H9 (cell line): ENCODE results near the gene FSHR. TPM values are rescaled to one million over a fixed set of nuclear protein-coding genes. Genes with fewer than 3 reads are reported as not detected.

Experiments used
- DNase-seq: peaks from one replicate; pipeline ENCODE4 v3.0.0-alpha.2; 2017
- H2AFZ ChIP-seq: one replicate; pipeline ENCODE4 v1.6.1; 2013; ENCODE audit warnings: mild to moderate bottlenecking, low read length, control low read depth, moderate library complexity
- H2AK5ac ChIP-seq: 2 replicates; pipeline ENCODE4 v1.6.1; 2013; ENCODE audit warnings: low read length, control low read depth, mixed read lengths; ENCODE audit not compliant: insufficient read length
- H2BK120ac ChIP-seq: one replicate; pipeline ENCODE4 v1.6.1; 2013; ENCODE audit warnings: low read depth, mild to moderate bottlenecking, low read length, control low read depth, inconsistent platforms; ENCODE audit not compliant: poor library complexity, severe bottlenecking
- H2BK12ac ChIP-seq: 2 replicates; pipeline ENCODE4 v1.6.1; 2013; ENCODE audit warnings: low read length, control low read depth, mixed read lengths, low read depth; ENCODE audit not compliant: insufficient read length
- H2BK15ac ChIP-seq: 2 replicates; pipeline ENCODE4 v1.6.1; 2013; ENCODE audit warnings: low read depth, low read length, control low read depth
- H2BK20ac ChIP-seq: one replicate; pipeline ENCODE4 v1.6.1; 2013; ENCODE audit warnings: low read depth, mild to moderate bottlenecking, low read length, control low read depth, inconsistent platforms; ENCODE audit not compliant: poor library complexity, severe bottlenecking
- H2BK5ac ChIP-seq: 2 replicates; pipeline ENCODE4 v1.6.1; 2013; ENCODE audit warnings: low read length, control low read depth, mixed read lengths; ENCODE audit not compliant: insufficient read length
- H3K14ac ChIP-seq: 2 replicates; pipeline ENCODE4 v1.6.1; 2013; ENCODE audit warnings: low read length, control low read depth; ENCODE audit not compliant: insufficient read depth
- H3K18ac ChIP-seq: 2 replicates; pipeline ENCODE4 v1.6.1; 2013; ENCODE audit warnings: low read depth, mild to moderate bottlenecking, mixed read lengths, low read length, control low read depth; ENCODE audit not compliant: insufficient read length
- H3K23ac ChIP-seq: 2 replicates; pipeline ENCODE4 v1.6.1; 2013; ENCODE audit warnings: low read length, control low read depth, mixed read lengths, low read depth; ENCODE audit not compliant: insufficient read length
- H3K23me2 ChIP-seq: 2 replicates; pipeline ENCODE4 v1.6.1; 2013; ENCODE audit warnings: low read depth, mild to moderate bottlenecking, mixed read lengths, low read length, control low read depth; ENCODE audit not compliant: insufficient read length, poor library complexity, severe bottlenecking
- H3K27ac ChIP-seq: 2 replicates; pipeline ENCODE4 v1.5.1; 2013; ENCODE audit warnings: low read length, control low read depth, mixed read lengths, low read depth; ENCODE audit not compliant: insufficient read length
- H3K27me3 ChIP-seq: 2 replicates; pipeline ENCODE4 v1.6.1; 2013; ENCODE audit warnings: low read length, control low read depth, inconsistent platforms; ENCODE audit not compliant: insufficient read depth
- H3K4ac ChIP-seq: 2 replicates; pipeline ENCODE4 v1.6.1; 2013; ENCODE audit warnings: low read depth, mild to moderate bottlenecking, control low read depth, inconsistent platforms, low read length, moderate library complexity
- H3K4me1 ChIP-seq: 2 replicates; pipeline ENCODE4 v1.6.1; 2013; ENCODE audit warnings: low read length, control low read depth, inconsistent platforms; ENCODE audit not compliant: insufficient read depth
- H3K4me2 ChIP-seq: 2 replicates; pipeline ENCODE4 v1.6.1; 2013; ENCODE audit warnings: low read length, control low read depth, mixed read lengths; ENCODE audit not compliant: insufficient read length, insufficient read depth
- H3K56ac ChIP-seq: 2 replicates; pipeline ENCODE4 v1.6.1; 2013; ENCODE audit warnings: low read depth, mild to moderate bottlenecking, mixed read lengths, low read length, control low read depth; ENCODE audit not compliant: insufficient read length
- H3K79me1 ChIP-seq: 2 replicates; pipeline ENCODE4 v1.6.1; 2013; ENCODE audit warnings: low read depth, mild to moderate bottlenecking, moderate library complexity, low read length, control low read depth, inconsistent platforms; ENCODE audit not compliant: insufficient read depth, poor library complexity, severe bottlenecking
- H3K79me2 ChIP-seq: 2 replicates; pipeline ENCODE4 v1.6.1; 2013; ENCODE audit warnings: low read length, control low read depth, inconsistent platforms; ENCODE audit not compliant: insufficient read depth
- H3K9ac ChIP-seq: 2 replicates; pipeline ENCODE4 v1.6.1; 2013; ENCODE audit warnings: low read length, control low read depth, mixed read lengths; ENCODE audit not compliant: insufficient read length; ENCODE audit errors: extremely low read depth
- H3K9me3 ChIP-seq: one replicate; pipeline ENCODE4 v1.6.1; 2013; ENCODE audit warnings: low read depth, low read length, inconsistent platforms; ENCODE audit not compliant: control insufficient read depth
- H3T11ph ChIP-seq: one replicate; pipeline ENCODE4 v1.6.1; 2013; ENCODE audit warnings: mild to moderate bottlenecking, low read length, control low read depth, inconsistent platforms
- H4K20me1 ChIP-seq: one replicate; pipeline ENCODE4 v1.6.1; 2013; ENCODE audit not compliant: control insufficient read depth, insufficient read length, insufficient read depth
- H4K5ac ChIP-seq: 2 replicates; pipeline ENCODE4 v1.6.1; 2013; ENCODE audit warnings: low read depth, mild to moderate bottlenecking, mixed read lengths, low read length, control low read depth; ENCODE audit not compliant: insufficient read length
- H4K8ac ChIP-seq: replicated peaks from 2 replicates; pipeline ENCODE4 v1.6.1; 2013; ENCODE audit warnings: low read length, control low read depth, mixed read lengths, low read depth; ENCODE audit not compliant: insufficient read length
- H4K91ac ChIP-seq: 2 replicates; pipeline ENCODE4 v1.6.1; 2013; ENCODE audit warnings: low read depth, mild to moderate bottlenecking, moderate library complexity, mixed read lengths, low read length, control low read depth; ENCODE audit not compliant: insufficient read length
- H3K27ac Mint-ChIP-seq, 3 experiments: 2 replicates in 2 of 3; 3 replicates in 1 of 3; pipeline ENCODE4 v1.8.0; 2020 to 2021; ENCODE audit warnings: mixed read lengths in 3 of 3, mild to moderate bottlenecking in 1 of 3, moderate library complexity in 1 of 3
- H3K27me3 Mint-ChIP-seq: 2 replicates; pipeline ENCODE4 v1.8.0; 2021; ENCODE audit warnings: low read depth, mild to moderate bottlenecking, moderate library complexity, mixed read lengths
- H3K36me3 Mint-ChIP-seq, 3 experiments: 2 replicates in 2 of 3; 3 replicates in 1 of 3; pipeline ENCODE4 v1.8.0; 2020 to 2021; ENCODE audit warnings: low read depth in 3 of 3, mixed read lengths in 3 of 3; ENCODE audit not compliant: insufficient read depth in 1 of 3
- H3K4me1 Mint-ChIP-seq, 2 experiments: 2 replicates each; pipeline ENCODE4 v1.8.0; 2020; ENCODE audit warnings: mixed read lengths in 2 of 2
- H3K4me3 Mint-ChIP-seq, 2 experiments: 2 replicates in 1 of 2; 3 replicates in 1 of 2; pipeline ENCODE4 v1.8.0; 2020 to 2021; ENCODE audit warnings: mild to moderate bottlenecking in 2 of 2, mixed read lengths in 2 of 2, moderate library complexity in 1 of 2
- H3K9me3 Mint-ChIP-seq, 2 experiments: 2 replicates in 1 of 2; 3 replicates in 1 of 2; pipeline ENCODE4 v1.8.0; 2020; ENCODE audit warnings: mild to moderate bottlenecking in 2 of 2, mixed read lengths in 2 of 2, moderate library complexity in 1 of 2
- CTCF ChIP-seq: fragments of 200-600 bp; sonication (generic); conservative IDR thresholded peaks from 3 replicates; pipeline ENCODE4 v1.8.0; 2021; ENCODE audit warnings: antibody characterized with exemption, mild to moderate bottlenecking
- total RNA-seq: library from RNA; stranded (reverse); gene quantifications from 2 replicates; pipeline ENCODE4 v1.2.1, GENCODE V29; 2021

The FSHR gene
- total RNA-seq, 1 experiment from 2014 or later, result not detected

GRCh38 chr2:49068613-49069012, 85.7 kb downstream of the FSHR start:
- Histone ChIP-seq H3K79me2 (no peaks in the 10 kb centered on the region), H2AK5ac (no peak overlapping the region), H4K20me1 (no peaks in the 10 kb centered on the region), H2BK5ac (no peak overlapping the region), H3K23ac (no peak overlapping the region), H3K27ac (no peak overlapping the region), H2BK12ac (no peak overlapping the region), H3K23me2 (no peaks in the 10 kb centered on the region), H2BK20ac (no peak overlapping the region), H3K4ac (no peak overlapping the region), H3T11ph (no peak overlapping the region), H2BK15ac (no peak overlapping the region), H3K4me2 (no peak overlapping the region), H4K5ac (no peak overlapping the region), H3K9me3 (no peaks in the 10 kb centered on the region), H3K14ac (no peak overlapping the region), H4K91ac (no peak overlapping the region), H3K18ac (no peak overlapping the region), H2AFZ (no peak overlapping the region), H3K27me3 (no peaks in the 10 kb centered on the region), H3K9ac (no peak overlapping the region), H3K79me1 (no peaks in the 10 kb centered on the region), H3K56ac (no peak overlapping the region), H2BK120ac (no peak overlapping the region), H3K4me1 (no peaks in the 10 kb centered on the region), H4K8ac (no peak overlapping the region)
- DNase-seq, result no peak
- no peaks in the 10 kb centered on the region for H3K4me1 Mint-ChIP-seq
- H3K27ac Mint-ChIP-seq, result no peak overlapping the region
- H3K4me3 Mint-ChIP-seq, result no peak overlapping the region
- peaks cover 0 to 2% of the 10 kb centered on the region in 2 experiments; a peak in 1 of 5 replicates for H3K9me3 Mint-ChIP-seq
- no peaks in the 10 kb centered on the region for H3K36me3 Mint-ChIP-seq
- TF ChIP-seq CTCF, result no peak
- no peaks in the 10 kb centered on the region for H3K27me3 Mint-ChIP-seq
